Suprapubic skin (tissue), 3 donors: ENCODE results near the gene GRIK4.

Experiments
- CTCF ChIP-seq, 2 donors: fragments of 200-600 bp in 1 of 2; fragments of 450-650 bp in 1 of 2; sonication (generic) in 1 of 2; IDR thresholded peaks; one replicate each; pipeline ENCODE4 v1.5.1; 2016 to 2019; ENCODE audit warnings: antibody characterized with exemption in 2 of 2, mild to moderate bottlenecking in 1 of 2, moderate library complexity in 1 of 2
- POLR2A ChIP-seq, 2 donors: fragments of 450-650 bp; IDR thresholded peaks; one replicate each; pipeline ENCODE4 v1.6.1; 2017; ENCODE audit warnings: antibody characterized with exemption in 2 of 2, mild to moderate bottlenecking in 2 of 2, moderate library complexity in 2 of 2

GRCh38 chr11:120938260-120938659, 426.7 kb downstream of the GRIK4 start:
- no peak for TF ChIP-seq POLR2A (IDR thresholded peaks at IDR 0.05)
- no peak for TF ChIP-seq CTCF (IDR thresholded peaks at IDR 0.05)
